GM18511 (cell line): Measurements from ENCODE around the gene IREB2.
A peak's percentile ranks its signal among the peaks of the same experiment; 100 is the strongest.
"Not testable (repeated sequence)": the region's sequence is repeated elsewhere in the genome, so short reads cannot be mapped to it uniquely, and the experiment has no call there.

Experiments used
- ATAC-seq: cut with Tn5 transposase; IDR thresholded peaks from one replicate; pipeline ENCODE4 v1.9.1; 2021; ENCODE audit warnings: mild to moderate bottlenecking, moderate library complexity; ENCODE audit not compliant: unreplicated experiment

IREB2 gene

GRCh38 chr15:78437762-78438618, at the start of gene IREB2:
TSS of gene IREB2 (plus strand) at chr15:78438216. CDS start at chr15:78438338, 122 bp downstream.
- ATAC-seq, result peak; percentile 80

- ATAC-seq, result no peak
Observed at GRCh38 chr15:78388865-78389264, 49.2 kb upstream of the IREB2 start.

DNA sequence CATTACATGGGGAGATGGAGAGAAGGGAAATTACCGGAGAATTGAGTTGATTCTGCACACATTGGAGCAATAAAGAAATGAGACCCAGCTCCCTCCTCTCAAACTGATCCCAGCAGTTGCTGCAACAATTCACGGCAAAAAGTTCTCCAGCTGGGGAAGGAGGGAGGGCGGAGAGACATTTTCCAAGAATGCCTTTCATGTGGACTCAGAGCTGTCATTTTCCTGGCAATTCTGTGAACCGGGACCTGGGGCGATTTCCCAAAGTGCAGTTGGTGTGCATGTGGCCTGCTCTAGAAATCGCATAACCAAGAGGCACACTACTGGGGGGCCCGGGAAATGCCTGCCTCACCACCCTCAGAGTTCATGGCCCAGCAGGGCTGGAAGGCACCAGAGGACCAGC, 48.7 kb upstream of the IREB2 start:
- ATAC-seq, result no peak

DNA sequence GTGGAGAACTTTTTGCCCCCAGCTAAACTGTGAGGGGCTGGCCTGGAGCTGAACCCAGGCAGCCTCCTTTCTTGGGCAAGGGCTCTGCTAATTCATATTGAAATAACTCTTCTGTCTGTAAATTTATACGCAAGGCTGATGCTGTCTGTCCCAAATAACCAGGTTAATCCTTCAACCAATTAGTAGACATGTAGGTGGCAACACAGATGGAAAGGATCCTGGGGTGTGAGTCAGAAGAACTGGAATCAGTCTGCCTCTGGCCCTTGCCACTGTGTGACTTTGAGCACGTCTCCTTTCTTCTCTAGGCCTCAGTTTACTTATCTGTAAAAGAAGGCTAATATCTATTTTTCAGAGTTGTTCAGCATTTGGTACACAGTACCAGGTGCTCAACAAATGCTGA, 48.3 kb upstream of the IREB2 start:
- ATAC-seq, result no peak

GRCh38 chr15:78390242-78390641, 47.8 kb upstream of the IREB2 start:
- ATAC-seq, result no peak

GRCh38 chr15:78390826-78391225, 47.2 kb upstream of the IREB2 start:
- ATAC-seq, result no peak

DNA sequence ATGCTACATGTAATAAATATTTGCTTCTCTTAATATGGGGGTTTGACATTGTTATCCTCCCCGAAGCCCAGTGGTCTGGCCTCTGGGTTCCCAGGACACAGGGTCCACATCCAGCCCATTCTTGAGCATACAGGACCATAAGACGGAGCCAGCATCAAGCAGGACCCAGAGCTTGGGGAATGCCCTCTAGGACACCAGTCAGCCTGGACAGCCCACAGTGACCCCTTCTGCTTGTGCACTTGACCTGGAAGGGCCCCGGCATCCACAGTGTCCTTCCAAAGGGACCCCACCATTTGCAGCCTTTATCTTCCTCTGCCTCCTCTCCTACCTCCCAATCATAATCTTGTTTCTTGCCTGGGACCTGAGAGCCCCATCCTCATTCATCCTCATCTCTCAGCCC, 46.2 kb upstream of the IREB2 start:
- ATAC-seq, result no peak

GRCh38 chr15:78392430-78392829, 45.6 kb upstream of the IREB2 start:
- ATAC-seq, result no peak

GRCh38 chr15:78393137-78393536, 44.9 kb upstream of the IREB2 start:
- no peak for ATAC-seq

GRCh38 chr15:78394026-78394425, 44.0 kb upstream of the IREB2 start:
- no peak for ATAC-seq

- no peak for ATAC-seq
Observed at GRCh38 chr15:78394981-78395616, 42.9 kb upstream of the IREB2 start.

DNA sequence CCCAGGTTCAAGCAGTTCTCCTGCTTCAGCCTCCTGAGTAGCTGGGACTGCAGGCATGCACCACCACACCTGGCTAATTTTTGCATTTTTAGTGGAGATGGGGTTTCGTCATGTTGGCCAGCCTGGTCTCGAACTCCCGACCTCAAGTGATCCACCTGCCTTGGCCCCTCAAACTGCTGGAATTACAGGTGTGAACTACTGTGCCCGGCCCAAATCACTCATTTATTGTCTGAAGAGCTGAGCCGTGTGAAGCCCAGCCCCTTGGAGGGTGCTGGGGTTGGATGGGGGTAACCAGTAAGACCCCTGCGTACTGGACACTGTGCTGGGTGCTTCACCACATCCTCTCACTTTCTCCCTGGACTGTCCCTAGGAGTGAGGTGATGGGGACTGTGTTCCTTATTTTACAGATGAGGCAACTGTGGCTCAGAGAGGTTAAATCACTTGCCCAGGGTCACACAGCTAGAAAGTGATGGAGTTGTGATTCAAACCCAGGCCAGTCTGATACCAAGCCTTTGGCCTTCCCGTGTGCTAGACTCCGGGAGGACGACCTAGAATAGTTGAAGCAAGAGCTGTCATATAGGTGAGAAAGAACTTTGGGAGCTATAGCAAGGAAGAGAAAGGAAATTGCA, 41.7 kb upstream of the IREB2 start:
- no peak for ATAC-seq

GRCh38 chr15:78396976-78397375, 41.0 kb upstream of the IREB2 start:
- ATAC-seq, result no peak

DNA sequence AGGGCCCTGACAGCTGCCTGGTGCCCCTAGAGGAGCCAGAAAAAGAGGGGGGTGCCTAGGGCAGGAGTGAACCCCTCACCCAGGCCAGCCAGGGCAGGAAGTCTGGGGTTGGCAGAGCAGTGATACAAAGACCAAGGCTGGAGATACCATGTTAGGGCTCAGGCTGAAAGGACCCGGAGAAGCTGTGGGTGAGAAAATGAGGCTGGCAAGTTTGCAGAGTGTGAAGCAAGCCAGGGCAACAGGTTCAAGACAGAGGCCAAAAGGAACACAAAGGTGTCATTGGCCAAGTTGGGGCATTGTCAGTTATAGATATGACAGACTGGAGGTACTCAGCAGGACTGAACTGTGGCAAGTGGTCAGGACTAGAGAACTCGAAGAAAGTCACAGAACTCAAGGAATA, 40.6 kb upstream of the IREB2 start:
- no peak for ATAC-seq

- ATAC-seq, result no peak
Observed at GRCh38 chr15:78398076-78398825, 39.8 kb upstream of the IREB2 start.

- no peak for ATAC-seq
Observed at GRCh38 chr15:78399091-78399490, 38.9 kb upstream of the IREB2 start.

- no peak for ATAC-seq
Observed at GRCh38 chr15:78402061-78402610, 35.9 kb upstream of the IREB2 start.

GRCh38 chr15:78404125-78404524, 33.9 kb upstream of the IREB2 start:
- no peak for ATAC-seq

DNA sequence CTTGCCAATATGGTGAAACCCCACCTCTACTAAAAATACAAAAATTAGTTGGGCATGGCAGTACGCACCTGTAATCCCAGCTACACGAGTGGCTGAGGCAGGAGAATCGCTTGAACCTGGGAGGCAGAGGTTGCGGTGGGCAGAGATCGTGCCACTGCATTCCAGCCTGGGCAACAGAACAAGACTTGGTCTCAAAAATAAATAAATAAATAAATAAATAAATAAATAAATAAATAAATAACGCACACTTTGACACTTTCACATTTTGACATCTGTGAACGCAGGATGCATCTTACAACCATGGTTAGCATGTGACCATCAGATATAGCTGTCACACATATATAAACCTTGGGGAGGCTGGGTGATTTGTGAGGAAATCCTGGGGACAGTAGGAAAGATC, 33.2 kb upstream of the IREB2 start:
- ATAC-seq, result not testable (repeated sequence)

GRCh38 chr15:78405336-78405924, 32.6 kb upstream of the IREB2 start:
- ATAC-seq, result no peak
